ENCODE data around the gene UTP11.
A peak's percentile ranks its signal among the peaks of the same experiment; 100 is the strongest.

- TF ChIP-seq, protein P1, sequence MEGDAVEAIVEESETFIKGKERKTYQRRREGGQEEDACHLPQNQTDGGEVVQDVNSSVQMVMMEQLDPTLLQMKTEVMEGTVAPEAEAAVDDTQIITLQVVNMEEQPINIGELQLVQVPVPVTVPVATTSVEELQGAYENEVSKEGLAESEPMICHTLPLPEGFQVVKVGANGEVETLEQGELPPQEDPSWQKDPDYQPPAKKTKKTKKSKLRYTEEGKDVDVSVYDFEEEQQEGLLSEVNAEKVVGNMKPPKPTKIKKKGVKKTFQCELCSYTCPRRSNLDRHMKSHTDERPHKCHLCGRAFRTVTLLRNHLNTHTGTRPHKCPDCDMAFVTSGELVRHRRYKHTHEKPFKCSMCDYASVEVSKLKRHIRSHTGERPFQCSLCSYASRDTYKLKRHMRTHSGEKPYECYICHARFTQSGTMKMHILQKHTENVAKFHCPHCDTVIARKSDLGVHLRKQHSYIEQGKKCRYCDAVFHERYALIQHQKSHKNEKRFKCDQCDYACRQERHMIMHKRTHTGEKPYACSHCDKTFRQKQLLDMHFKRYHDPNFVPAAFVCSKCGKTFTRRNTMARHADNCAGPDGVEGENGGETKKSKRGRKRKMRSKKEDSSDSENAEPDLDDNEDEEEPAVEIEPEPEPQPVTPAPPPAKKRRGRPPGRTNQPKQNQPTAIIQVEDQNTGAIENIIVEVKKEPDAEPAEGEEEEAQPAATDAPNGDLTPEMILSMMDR (IDR thresholded peaks at IDR 0.05; ENCODE audit: poor library complexity, severe bottlenecking): peak; percentile 4
- TF ChIP-seq REST (IDR thresholded peaks at IDR 0.05; ENCODE audit: borderline replicate concordance) (no peak), MXI1 (conservative IDR thresholded peaks at IDR 0.05; ENCODE audit: poor library complexity, severe bottlenecking) (no peak)
These were observed 16.1 kb downstream of the UTP11 start for GRCh38 chr1:38028671-38029070.
